Motor neuron (in vitro differentiated cells): ENCODE data around the gene CMTM1. TPM values are rescaled to one million over a fixed set of nuclear protein-coding genes. Genes with fewer than 3 reads are reported as not detected.
"Not testable (repeated sequence)": the region's sequence is repeated elsewhere in the genome, so short reads cannot be mapped to it uniquely, and the experiment has no call there.

Experiments
- ATAC-seq, 8 experiments: fragments of 200-7000 bp; cut with Tn5 transposase; replicated peaks in 6 of 8; 2 replicates each; pipeline ENCODE4 v1.8.0; 2021; ENCODE audit warnings: mild to moderate bottlenecking in 8 of 8, moderate library complexity in 8 of 8
- H3K27ac ChIP-seq, 2 donors: fragments of 250-450 bp; sonication (Bioruptor Pico); 2 replicates each; pipeline ENCODE4 v1.9.0; 2021; ENCODE audit warnings: antibody characterized with exemption in 2 of 2, mild to moderate bottlenecking in 2 of 2, moderate library complexity in 1 of 2
- H3K4me1 ChIP-seq, 2 donors: fragments of 250-450 bp; sonication (Bioruptor Pico); replicated peaks in 1 of 2; 2 replicates each; pipeline ENCODE4 v1.6.1; 2021; ENCODE audit warnings: antibody characterized with exemption in 2 of 2, mild to moderate bottlenecking in 2 of 2, moderate library complexity in 1 of 2
- H3K4me3 ChIP-seq, 5 donors: fragments of 250-450 bp; sonication (Bioruptor Pico); 2 replicates each; pipeline ENCODE4 v1.9.0; 2021; ENCODE audit warnings: antibody characterized with exemption in 5 of 5, mild to moderate bottlenecking in 5 of 5, moderate library complexity in 4 of 5
- WGBS, 10 experiments: fragments of 450-650 bp; shearing (Covaris generic); methylation state at CpG; one replicate each; pipeline ENCODE4 v1.0.0; 2022; 5-methylcytosine and 5-hydroxymethylcytosine counted together
- in situ Hi-C, 9 experiments: fragments of 400-800 bp; cut with MboI; loops; one replicate each; pipeline ENCODE4 v1.15.0; 2021; ENCODE audit warnings: low sequenced_read_pairs in 9 of 9, low pct_unique_long_range_greater_than_20kb in 2 of 9; ENCODE audit not compliant: unreplicated experiment in 9 of 9
- total RNA-seq, 8 experiments: library from RNA; unstranded; fragments of 300-600 nt; gene quantifications; 2 replicates each; pipeline versions ENCODE4 v1.2.3 to v1.2.4, GENCODE V29; 2022

CMTM1 gene
- total RNA-seq, 8 experiments from 2014 or later: 1.1 to 4.8 (median 3.5) TPM

- H3K4me3 ChIP-seq: no peak overlapping the region
- WGBS, 10 experiments: 79 to 100% (median 87%) methylated on average over 1 to 6 of the region's 7 CpGs; no CpG with 5 or more reads in 3 of the 10 experiments
- in situ Hi-C loops: loop anchor here in 1 of 9 experiments (25.0 kb wide), 1 partner anchor 245 kb away; no protein-coding TSS in a partner anchor
- H3K4me1 ChIP-seq: peaks cover 0 to 14% of the 10 kb centered on the region in 2 donors
- no peak overlapping the region for H3K27ac ChIP-seq
- no peak for ATAC-seq
These were observed 51.5 kb downstream of the CMTM1 start for GRCh38 chr16:66617728-66618127.

- H3K4me3 ChIP-seq: no peak overlapping the region
- H3K4me1 ChIP-seq: peaks cover 0 to 14% of the 10 kb centered on the region in 2 donors
- in situ Hi-C loops: loop anchor here in 1 of 9 experiments (25.0 kb wide), 1 partner anchor 244 kb away; no protein-coding TSS in a partner anchor
- no peak overlapping the region for H3K27ac ChIP-seq
- 20 to 100% (median 95%) methylated on average over 1 to 6 of the region's 10 CpGs; no CpG with 5 or more reads in 4 of the 10 experiments for WGBS, 10 experiments
- ATAC-seq: peak in 3 of 8 experiments; percentile 37 to 76 (median 71)
These were observed 52.5 kb downstream of the CMTM1 start for GRCh38 chr16:66618588-66619375.

DNA sequence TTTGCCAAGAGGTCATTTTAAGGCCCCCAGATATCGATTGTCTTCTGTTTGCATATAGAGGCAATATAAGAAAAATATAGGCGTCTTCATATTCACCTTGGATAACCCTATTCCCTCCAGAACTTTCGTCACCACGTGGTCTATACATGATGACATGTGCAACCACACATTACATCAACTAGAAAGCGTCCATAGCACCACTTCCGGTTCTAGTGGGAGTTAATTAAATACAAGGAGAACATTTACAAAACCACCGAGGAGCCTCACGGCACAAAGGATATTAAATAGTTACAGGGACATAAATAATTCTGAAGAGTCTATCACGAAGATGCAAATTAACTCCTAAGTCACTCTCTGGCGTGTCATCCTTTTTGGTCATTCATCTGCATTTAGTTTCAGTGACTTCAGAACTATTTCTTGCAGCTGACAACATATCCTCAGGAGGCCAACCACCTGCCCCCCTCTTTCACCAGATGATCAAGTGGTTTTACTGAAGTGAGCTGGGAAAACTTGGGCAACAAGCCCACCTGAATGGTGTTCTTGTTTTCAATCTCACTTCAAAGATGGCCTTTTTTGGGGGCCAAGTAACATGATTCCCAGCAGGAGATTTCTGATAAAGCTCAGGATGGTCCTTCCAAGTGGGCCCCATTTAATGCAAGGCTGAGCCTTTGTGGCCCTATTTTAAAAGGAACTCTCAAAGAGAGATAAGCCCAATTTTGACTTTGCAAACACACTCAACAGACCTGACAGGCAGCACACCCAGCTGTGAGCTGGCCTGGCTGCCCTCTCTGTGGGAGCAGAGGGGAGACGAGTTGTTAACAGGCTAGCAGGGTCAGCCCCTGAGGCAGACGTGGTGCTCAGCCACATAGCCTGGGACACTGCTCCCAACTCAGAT lies 53.5 kb downstream of the CMTM1 start:
- peaks cover 0 to 14% of the 10 kb centered on the region in 2 donors for H3K4me1 ChIP-seq
- 9 to 100% (median 58%) methylated on average over 1 to 11 of the region's 12 CpGs; no CpG with 5 or more reads in 1 of the 10 experiments for WGBS, 10 experiments
- in situ Hi-C loops: loop anchor here in 1 of 9 experiments (25.0 kb wide), 1 partner anchor 243 kb away; no protein-coding TSS in a partner anchor
- no peak overlapping the region for H3K4me3 ChIP-seq
- ATAC-seq: peak; percentile 32 to 81 (median 60)
- no peak overlapping the region for H3K27ac ChIP-seq

GRCh38 chr16:66620429-66620795 lies 54.2 kb downstream of the CMTM1 start:
- WGBS, 10 experiments: 52 to 88% (median 70%) methylated on average over 2 to 7 of the region's 8 CpGs; no CpG with 5 or more reads in 3 of the 10 experiments

GRCh38 chr16:66621973-66622372 lies 55.7 kb downstream of the CMTM1 start:
- peaks cover 0 to 14% of the 10 kb centered on the region in 2 donors for H3K4me1 ChIP-seq
- no peak overlapping the region for H3K27ac ChIP-seq
- no peak overlapping the region for H3K4me3 ChIP-seq
- 94 to 100% (median 100%) methylated on average over 1 to 5 of the region's 14 CpGs; no CpG with 5 or more reads in 5 of the 10 experiments for WGBS, 10 experiments
- no peak for ATAC-seq
- in situ Hi-C loops: loop anchor here in 1 of 9 experiments (25.0 kb wide), 1 partner anchor 240 kb away; no protein-coding TSS in a partner anchor

More at GRCh38 chr16:66620429-66620795, 54.2 kb downstream of the CMTM1 start:
- ATAC-seq: peak in 2 of 8 experiments; percentile 18 to 28
- Histone ChIP-seq H3K4me3 (no peak overlapping the region), H3K27ac (no peak overlapping the region), H3K4me1 (peaks cover 0 to 14% of the 10 kb centered on the region in 2 donors)
- in situ Hi-C loops: loop anchor here in 1 of 9 experiments (25.0 kb wide), 1 partner anchor 242 kb away; no protein-coding TSS in a partner anchor

DNA sequence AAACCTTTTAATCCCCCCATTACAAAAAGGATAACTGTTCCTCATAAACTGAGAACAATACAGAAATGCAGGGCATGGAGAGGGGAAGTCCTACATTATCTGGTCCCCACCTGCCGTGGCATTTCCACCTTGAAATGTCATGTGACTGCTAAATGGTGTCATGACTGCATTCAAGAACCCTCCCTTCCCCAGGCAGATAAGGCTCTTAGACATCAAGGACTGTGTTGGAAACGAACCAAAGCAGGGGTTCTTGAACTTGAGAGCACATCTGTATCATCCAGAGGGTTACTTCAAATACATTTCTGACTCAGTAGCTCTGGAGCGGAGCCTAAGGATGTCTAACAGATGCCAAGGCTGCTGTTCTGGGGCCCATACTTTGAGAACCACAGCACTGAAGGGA lies 56.6 kb downstream of the CMTM1 start:
- WGBS, 10 experiments: 17 to 100% (median 77%) methylated on average over 1 to 2 of the region's 3 CpGs; no CpG with 5 or more reads in 2 of the 10 experiments
- no peak for ATAC-seq
- in situ Hi-C loops: loop anchor here in 1 of 9 experiments (25.0 kb wide), 1 partner anchor 239 kb away; no protein-coding TSS in a partner anchor
- H3K4me3 ChIP-seq: no peak overlapping the region
- H3K27ac ChIP-seq: no peak overlapping the region
- H3K4me1 ChIP-seq: peaks cover 0 to 14% of the 10 kb centered on the region in 2 donors

DNA sequence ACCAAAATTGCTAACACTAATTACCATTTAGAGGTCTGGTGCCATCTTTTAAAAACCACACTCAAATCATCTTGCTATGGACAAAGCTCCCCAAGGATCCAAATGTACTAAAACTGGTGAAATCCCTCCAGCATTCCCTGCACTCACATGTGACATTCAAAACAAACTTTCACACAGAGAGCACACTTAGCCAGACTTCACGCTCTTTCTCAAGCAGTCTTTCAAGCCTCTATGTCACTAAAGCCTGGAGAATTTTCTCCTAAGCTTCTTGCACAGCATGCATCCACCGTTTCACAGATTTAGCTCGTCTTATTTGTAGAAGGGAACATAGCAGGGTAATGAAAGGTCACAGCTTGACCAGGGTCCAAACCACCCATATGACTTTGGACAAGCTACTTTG lies 57.5 kb downstream of the CMTM1 start:
- in situ Hi-C loops: loop anchor here in 1 of 9 experiments (25.0 kb wide), 1 partner anchor 239 kb away; no protein-coding TSS in a partner anchor
- Histone ChIP-seq H3K4me3 (no peak overlapping the region), H3K27ac (no peak overlapping the region), H3K4me1 (peaks cover 0 to 14% of the 10 kb centered on the region in 2 donors)
- whole genome bisulfite sequencing, 10 experiments: 60 to 100% (median 92%) methylated on average over 1 to 3 of the region's 3 CpGs; no CpG with 5 or more reads in 3 of the 10 experiments
- ATAC-seq: no peak

DNA sequence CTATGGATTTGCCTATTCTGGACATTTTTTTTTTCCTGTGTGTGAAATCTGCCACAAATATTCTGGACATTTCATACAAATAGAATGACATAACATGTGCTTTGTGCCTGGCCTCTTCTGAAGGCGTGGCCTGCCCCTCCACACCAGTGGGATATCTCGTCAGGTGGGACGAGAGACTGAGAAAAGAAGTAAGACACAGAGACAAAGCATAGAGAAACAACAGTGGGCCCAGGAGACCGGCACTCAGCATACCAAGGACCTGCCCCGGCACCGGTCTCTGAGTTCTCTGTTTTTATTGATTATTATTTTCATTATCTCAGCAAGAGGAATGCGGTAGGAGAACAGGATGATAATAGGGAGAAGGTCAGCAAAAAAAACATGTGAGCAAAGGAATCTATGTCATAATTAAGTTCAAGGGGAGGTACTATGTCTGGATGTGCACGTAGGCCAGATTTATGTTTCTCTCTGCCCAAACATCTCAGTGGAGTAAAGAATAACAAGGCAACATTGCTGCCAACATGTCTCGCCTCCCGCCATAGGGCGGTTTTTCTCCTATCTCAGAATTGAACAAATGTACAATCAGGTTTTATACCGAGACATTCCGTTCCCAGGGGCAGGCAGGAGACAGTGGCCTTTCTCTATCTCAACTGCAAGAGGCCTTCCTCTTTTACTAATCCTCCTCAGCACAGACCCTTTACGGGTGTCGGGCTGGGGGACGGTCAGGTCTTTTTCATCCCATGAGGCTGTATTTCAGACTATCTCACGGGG lies 61.6 kb downstream of the CMTM1 start:
- H3K4me3 ChIP-seq, in situ Hi-C loops, H3K4me1 ChIP-seq: not testable (repeated sequence)
- 60 to 100% (median 95%) methylated on average over 1 to 11 of the region's 17 CpGs; no CpG with 5 or more reads in 1 of the 10 experiments for WGBS, 10 experiments
- peak in 1 of 8 experiments; percentile 26 for ATAC-seq
- H3K27ac ChIP-seq: peak overlapping the region in 1 of 2 donors; percentile 18

Other genes with a start within 250 kb of the CMTM1 start
- 1 to 10 TPM in 3 of 8 experiments, under 1 TPM in 4, not detected in 1; 0.05 to 5.3 (median 0.84) TPM for gene CDH5, start 199.7 kb upstream of the CMTM1 start, total RNA-seq
- 10 to 100 TPM in 2 of 8 experiments, 1 to 10 TPM in 6; 1.5 to 11.5 (median 3.3) TPM for gene BEAN1, start 139.1 kb upstream of the CMTM1 start, total RNA-seq
- 10 to 100 TPM in 5 of 8 experiments, 1 to 10 TPM in 3; 7.1 to 38.4 (median 18.8) TPM for gene TK2, start 16.3 kb upstream of the CMTM1 start, total RNA-seq
- gene CKLF, start 13.9 kb upstream of the CMTM1 start, total RNA-seq: 10 to 100 TPM; 33.8 to 69.7 (median 54.0) TPM
- gene CMTM2, start 13.0 kb downstream of the CMTM1 start, total RNA-seq: 1 to 10 TPM in 1 of 8 experiments, under 1 TPM in 2, not detected in 5; 0.63 to 1.1 (median 0.90) TPM
- gene CMTM3, start 38.3 kb downstream of the CMTM1 start, total RNA-seq: 10 to 100 TPM in 5 of 8 experiments, 1 to 10 TPM in 3; 5.7 to 42.6 (median 13.7) TPM
- gene CMTM4, start 130.3 kb downstream of the CMTM1 start, total RNA-seq: 10 to 100 TPM in 6 of 8 experiments, 1 to 10 TPM in 2; 8.3 to 45.3 (median 12.3) TPM
- gene DYNC1LI2, start 185.2 kb downstream of the CMTM1 start, total RNA-seq: 100 to 1,000 TPM in 5 of 8 experiments, 10 to 100 TPM in 3; 71.9 to 174 (median 114) TPM
- under 1 TPM in 2 of 8 experiments, not detected in 6; 0.05 to 0.09 TPM for gene TERB1, start 235.1 kb downstream of the CMTM1 start, total RNA-seq